Prostate gland (tissue), 2 donors: ENCODE results near the gene CYP17A1. TPM values are rescaled to one million over a fixed set of nuclear protein-coding genes. Genes with fewer than 3 reads are reported as not detected.
"Not testable (repeated sequence)": the region's sequence is repeated elsewhere in the genome, so short reads cannot be mapped to it uniquely, and the experiment has no call there.

Experiments used
- DNase-seq: peaks from one replicate; pipeline ENCODE4 v3.0.0-alpha.2; 2019; ENCODE audit warnings: low spot score
- H3K27ac ChIP-seq, 2 donors: fragments of 200-600 bp; sonication (generic); 2 replicates each; pipeline ENCODE4 v1.5.1; 2017 to 2019
- H3K27me3 ChIP-seq: fragments of 200-600 bp; sonication (generic); replicated peaks from 2 replicates; pipeline ENCODE4 v1.5.1; 2019; ENCODE audit not compliant: insufficient read depth
- H3K36me3 ChIP-seq, 2 donors: fragments of 200-600 bp; sonication (generic); 1 replicate in 1 of 2; 2 replicates in 1 of 2; pipeline versions ENCODE4 v1.5.1 to v1.8.1; 2017 to 2019
- H3K4me1 ChIP-seq: fragments of 200-600 bp; sonication (generic); replicated peaks from 2 replicates; pipeline ENCODE4 v1.5.1; 2019
- H3K4me3 ChIP-seq, 2 donors: fragments of 200-600 bp; sonication (generic); 2 replicates each; pipeline ENCODE4 v1.5.1; 2017 to 2019
- H3K9me3 ChIP-seq: fragments of 200-600 bp; sonication (generic); 2 replicates; pipeline ENCODE4 v1.5.1; 2017
- CTCF ChIP-seq, 4 experiments: fragments of 200-600 bp in 2 of 4; fragments of 450-650 bp in 2 of 4; sonication (generic) in 2 of 4; IDR thresholded peaks; 1 replicate in 3 of 4; 2 replicates in 1 of 4; pipeline ENCODE4 v1.5.1; 2016 to 2019; ENCODE audit warnings: antibody characterized with exemption in 4 of 4, mild to moderate bottlenecking in 2 of 4, moderate library complexity in 2 of 4
- POLR2A ChIP-seq: fragments of 450-650 bp; IDR thresholded peaks from one replicate; pipeline ENCODE4 v1.6.1; 2016; ENCODE audit warnings: antibody characterized with exemption, mild to moderate bottlenecking
- POLR2AphosphoS5 ChIP-seq: sonication (generic); formaldehyde crosslinking; IDR thresholded peaks from one replicate; pipeline ENCODE4 v1.6.1; 2017; ENCODE audit warnings: antibody characterized with exemption
- WGBS: methylation state at CpG from one replicate; pipeline ENCODE4 v1.1.5; 2018; 5-methylcytosine and 5-hydroxymethylcytosine counted together
- intact Hi-C: fragments of 100-400 bp; cut with DNase I; formaldehyde crosslinking; loops from one replicate; pipeline ENCODE4 v1.14.2; 2022
- total RNA-seq, 2 donors: library from RNA; depleted of rRNA; stranded (reverse); fragments of >200 nt; gene quantifications; one replicate each; pipeline ENCODE4 v1.1.0, GENCODE V29; 2016

The CYP17A1 gene
- total RNA-seq, 2 donors from 2014 or later, result 12.8 TPM; not detected in 1

GRCh38 chr10:102826148-102826796 is 10.9 kb downstream of the CYP17A1 start:
- 87% methylated on average over 9 of the region's 9 CpGs for WGBS
- no peak overlapping the region for H3K27ac ChIP-seq
- TF ChIP-seq POLR2A, result no peak
- no peak for TF ChIP-seq CTCF (IDR thresholded peaks at IDR 0.05)
- no peak for TF ChIP-seq POLR2AphosphoS5
- H3K4me3 ChIP-seq, result no peak overlapping the region
- DNase-seq, result no peak
- H3K36me3 ChIP-seq, result no peaks in the 10 kb centered on the region
- H3K27me3 ChIP-seq, result no peaks in the 10 kb centered on the region
- H3K4me1 ChIP-seq, result no peaks in the 10 kb centered on the region
- intact Hi-C loops, result no loop called here
- no peaks in the 10 kb centered on the region for H3K9me3 ChIP-seq

- H3K27ac ChIP-seq, result no peak overlapping the region
- no peaks in the 10 kb centered on the region for H3K9me3 ChIP-seq
- intact Hi-C loops, result no loop called here
- H3K4me1 ChIP-seq, result no peaks in the 10 kb centered on the region
- no peak for DNase-seq
- no peaks in the 10 kb centered on the region for H3K36me3 ChIP-seq
- 94% methylated on average over 4 of the region's 4 CpGs for WGBS
- H3K4me3 ChIP-seq, result no peak overlapping the region
- TF ChIP-seq POLR2AphosphoS5 (no peak), POLR2A (no peak), CTCF (IDR thresholded peaks at IDR 0.05) (no peak)
- no peaks in the 10 kb centered on the region for H3K27me3 ChIP-seq
These were observed 12.5 kb downstream of the CYP17A1 start for GRCh38 chr10:102824664-102825063.

GRCh38 chr10:102822222-102822621 is 15.0 kb downstream of the CYP17A1 start:
- DNase-seq, result no peak
- intact Hi-C loops, result no loop called here
- no peak overlapping the region for H3K27ac ChIP-seq
- 91% methylated on average over 12 of the region's 12 CpGs for WGBS
- H3K4me1 ChIP-seq, result no peaks in the 10 kb centered on the region
- no peaks in the 10 kb centered on the region for H3K9me3 ChIP-seq
- no peak overlapping the region for H3K4me3 ChIP-seq
- TF ChIP-seq CTCF (IDR thresholded peaks at IDR 0.05) (no peak), POLR2A (no peak), POLR2AphosphoS5 (no peak)
- H3K36me3 ChIP-seq, result no peaks in the 10 kb centered on the region
- no peaks in the 10 kb centered on the region for H3K27me3 ChIP-seq

- H3K36me3 ChIP-seq, H3K27ac ChIP-seq, H3K27me3 ChIP-seq, H3K4me1 ChIP-seq, H3K9me3 ChIP-seq, intact Hi-C loops, DNase-seq, H3K4me3 ChIP-seq: not testable (repeated sequence)
- WGBS, result 92% methylated on average over 5 of the region's 5 CpGs
These were observed 17.2 kb downstream of the CYP17A1 start for GRCh38 chr10:102820008-102820407.

- no peak overlapping the region for H3K4me3 ChIP-seq
- intact Hi-C loops, result no loop called here
- H3K27ac ChIP-seq, result peak overlapping the region in 1 of 2 donors; percentile 27
- H3K27me3 ChIP-seq, result no peaks in the 10 kb centered on the region
- H3K36me3 ChIP-seq, result no peaks in the 10 kb centered on the region
- no peaks in the 10 kb centered on the region for H3K9me3 ChIP-seq
- H3K4me1 ChIP-seq, result no peaks in the 10 kb centered on the region
- DNase-seq, result no peak
- TF ChIP-seq CTCF (IDR thresholded peaks at IDR 0.05), result no peak
- TF ChIP-seq POLR2A, result no peak
- no peak for TF ChIP-seq POLR2AphosphoS5
- WGBS, result 29% methylated on average over 6 of the region's 6 CpGs
These were observed 18.2 kb downstream of the CYP17A1 start for GRCh38 chr10:102819054-102819453.
